Ovary (tissue), 9 donors: Measurements from ENCODE around the gene MTUS2. TPM values are rescaled to one million over a fixed set of nuclear protein-coding genes. Genes with fewer than 3 reads are reported as not detected.

Source experiments
- DNase-seq, 5 donors: peaks; one replicate each; pipeline ENCODE4 v3.0.0-alpha.2; 2019 to 2020
- H3K27ac ChIP-seq, 2 donors: fragments of 200-600 bp; one replicate each; pipeline versions ENCODE4 v1.5.1 to v1.8.0; 2019 to 2022
- H3K27me3 ChIP-seq: fragments of 200-600 bp; one replicate; pipeline ENCODE4 v1.8.0; 2022
- H3K36me3 ChIP-seq: fragments of 200-600 bp; sonication (generic); one replicate; pipeline ENCODE4 v1.5.1; 2019
- H3K4me1 ChIP-seq: one replicate; pipeline ENCODE4 v1.8.1; 2013; ENCODE audit warnings: mild to moderate bottlenecking, moderate library complexity; ENCODE audit not compliant: insufficient read depth
- H3K4me3 ChIP-seq: fragments of 200-600 bp; sonication (generic); one replicate; pipeline ENCODE4 v1.5.1; 2017
- H3K9me3 ChIP-seq, 2 donors: fragments of 200-600 bp in 1 of 2; sonication (generic) in 1 of 2; one replicate each; pipeline versions ENCODE4 v1.5.1 to v1.8.1; 2013 to 2019; ENCODE audit warnings: mild to moderate bottlenecking in 1 of 2, moderate library complexity in 1 of 2
- EP300 ChIP-seq: sonication (generic); formaldehyde crosslinking; IDR thresholded peaks from one replicate; pipeline ENCODE4 v1.6.1; 2017; ENCODE audit warnings: antibody characterized with exemption
- POLR2A ChIP-seq: fragments of 450-650 bp; IDR thresholded peaks from one replicate; pipeline ENCODE4 v1.6.1; 2017; ENCODE audit warnings: antibody characterized with exemption, mild to moderate bottlenecking, moderate library complexity
- WGBS, 3 donors: extraction: QIAGEN DNeasy Blood & Tissue Kit in 1 of 3; methylation state at CpG; one replicate each; pipeline versions ENCODE4 v1.1.5 to v1.1.7; 2013 to 2017; 5-methylcytosine and 5-hydroxymethylcytosine counted together
- intact Hi-C, 4 donors: fragments of 100-400 bp; cut with DNase I; formaldehyde crosslinking; loops; one replicate each; pipeline versions ENCODE4 v1.11.0 to v1.15.1; 2022 to 2023
- polyA plus RNA-seq, 2 donors: library from polyadenylated mRNA; stranded (reverse); fragments of 200-250 nt in 1 of 2; fragments of 350-450 nt in 1 of 2; fragmentation: Illumina TruSeq in 1 of 2; extraction: RNeasy Lipid Tissue Mini Kit (QIAGEN cat#74804) in 1 of 2; gene quantifications; one replicate each; pipeline ENCODE4 v1.2.3, GENCODE V29; 2013 to 2014
- total RNA-seq, 7 donors: library from RNA; depleted of rRNA in 2 of 7; stranded (reverse); fragments of >200 nt in 2 of 7; fragmentation: NEBNext Ultra II Directional in 3 of 7; extraction: Animal tissue kit (Norgen Biotek cat#: 25700) in 3 of 7; gene quantifications; one replicate each; pipeline versions ENCODE4 v1.1.0 to v1.2.4, GENCODE V29; 2016 to 2023
- TF ChIP-seq, protein P1 (sequence below), 3 donors: fragments of 450-650 bp in 2 of 3; fragments of 200-600 bp in 1 of 3; IDR thresholded peaks; one replicate each; pipeline versions ENCODE4 v1.5.1 to v1.8.0; 2016 to 2022; ENCODE audit warnings: antibody characterized with exemption in 3 of 3, mild to moderate bottlenecking in 1 of 3
- donor health status: DM: no; HTN: no; CAD: no; lungs with moderate emphysema.
- donor health status: DM: no; HTN: no; CAD: no.
- donor health status: Bipolar disorder and iron deficiency.
- donor health status: DM: yes; HTN: yes; CAD: no.
- donor health status: DM: no; HTN: no; CAD: no.
- donor health status: DM: yes; HTN: yes; CAD: no.

The MTUS2 gene
- total and polyA plus RNA-seq, 9 donors: 1.5 to 8.7 (median 5.4) TPM

- no peaks in the 10 kb centered on the region for H3K36me3 ChIP-seq
- H3K4me1 ChIP-seq: no peaks in the 10 kb centered on the region
- DNase-seq: no peak
- WGBS, 3 donors: 84 to 86% (median 86%) methylated on average over 8 of the region's 8 CpGs
- H3K9me3 ChIP-seq: no peaks in the 10 kb centered on the region
- H3K27ac ChIP-seq: no peak overlapping the region
- H3K27me3 ChIP-seq: no peaks in the 10 kb centered on the region
- intact Hi-C loops: no loop called here
- H3K4me3 ChIP-seq: no peak overlapping the region
- TF ChIP-seq, protein P1, sequence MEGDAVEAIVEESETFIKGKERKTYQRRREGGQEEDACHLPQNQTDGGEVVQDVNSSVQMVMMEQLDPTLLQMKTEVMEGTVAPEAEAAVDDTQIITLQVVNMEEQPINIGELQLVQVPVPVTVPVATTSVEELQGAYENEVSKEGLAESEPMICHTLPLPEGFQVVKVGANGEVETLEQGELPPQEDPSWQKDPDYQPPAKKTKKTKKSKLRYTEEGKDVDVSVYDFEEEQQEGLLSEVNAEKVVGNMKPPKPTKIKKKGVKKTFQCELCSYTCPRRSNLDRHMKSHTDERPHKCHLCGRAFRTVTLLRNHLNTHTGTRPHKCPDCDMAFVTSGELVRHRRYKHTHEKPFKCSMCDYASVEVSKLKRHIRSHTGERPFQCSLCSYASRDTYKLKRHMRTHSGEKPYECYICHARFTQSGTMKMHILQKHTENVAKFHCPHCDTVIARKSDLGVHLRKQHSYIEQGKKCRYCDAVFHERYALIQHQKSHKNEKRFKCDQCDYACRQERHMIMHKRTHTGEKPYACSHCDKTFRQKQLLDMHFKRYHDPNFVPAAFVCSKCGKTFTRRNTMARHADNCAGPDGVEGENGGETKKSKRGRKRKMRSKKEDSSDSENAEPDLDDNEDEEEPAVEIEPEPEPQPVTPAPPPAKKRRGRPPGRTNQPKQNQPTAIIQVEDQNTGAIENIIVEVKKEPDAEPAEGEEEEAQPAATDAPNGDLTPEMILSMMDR (IDR thresholded peaks at IDR 0.05): no peak
- TF ChIP-seq EP300: no peak
- no peak for TF ChIP-seq POLR2A
Measured at GRCh38 chr13:29104461-29104860, 284.3 kb downstream of the MTUS2 start.

GRCh38 chr13:29105779-29106178, 285.6 kb downstream of the MTUS2 start:
- intact Hi-C loops: no loop called here
- Histone ChIP-seq H3K4me1 (no peaks in the 10 kb centered on the region), H3K9me3 (no peaks in the 10 kb centered on the region)

DNA sequence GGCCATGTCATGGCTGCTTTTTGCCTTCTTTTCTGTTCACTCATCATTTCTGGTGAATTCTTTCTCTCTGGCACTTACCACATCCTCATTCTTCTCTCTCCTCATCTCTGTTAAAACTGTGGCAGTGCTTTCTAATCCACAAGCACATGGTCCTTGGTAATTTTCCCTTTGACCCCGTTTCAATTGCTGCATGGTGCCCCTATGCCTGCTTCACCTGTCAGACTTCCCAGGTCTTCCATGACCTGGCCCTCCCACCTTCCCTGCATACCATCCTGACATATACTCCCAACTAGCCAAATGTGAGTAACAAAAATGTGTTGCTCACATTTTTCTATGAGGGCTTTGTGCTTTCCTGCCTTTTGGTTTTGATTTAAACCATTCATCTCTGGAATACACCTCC, 286.5 kb downstream of the MTUS2 start:
- no peaks in the 10 kb centered on the region for H3K4me1 ChIP-seq
- no peak for DNase-seq
- intact Hi-C loops: no loop called here
- H3K9me3 ChIP-seq: no peaks in the 10 kb centered on the region
- H3K4me3 ChIP-seq: no peak overlapping the region
- H3K36me3 ChIP-seq: no peaks in the 10 kb centered on the region
- 23 to 29% (median 28%) methylated on average over 1 of the region's 1 CpG for WGBS, 3 donors
- no peak overlapping the region for H3K27ac ChIP-seq
- no peaks in the 10 kb centered on the region for H3K27me3 ChIP-seq
- no peak for TF ChIP-seq POLR2A
- no peak for TF ChIP-seq EP300
- TF ChIP-seq, protein P1 (IDR thresholded peaks at IDR 0.05): no peak

More at GRCh38 chr13:29105779-29106178, 285.6 kb downstream of the MTUS2 start:
- no peak overlapping the region for H3K4me3 ChIP-seq
- TF ChIP-seq EP300: no peak
- TF ChIP-seq, protein P1 (IDR thresholded peaks at IDR 0.05): no peak
- no peak for TF ChIP-seq POLR2A
- 69 to 79% (median 74%) methylated on average over 4 of the region's 4 CpGs for WGBS, 3 donors
- H3K36me3 ChIP-seq: no peaks in the 10 kb centered on the region
- no peak overlapping the region for H3K27ac ChIP-seq
- no peak for DNase-seq
- H3K27me3 ChIP-seq: no peaks in the 10 kb centered on the region

GRCh38 chr13:29108068-29108786, 288.1 kb downstream of the MTUS2 start:
- DNase-seq: no peak
- H3K4me1 ChIP-seq: no peaks in the 10 kb centered on the region
- no peaks in the 10 kb centered on the region for H3K9me3 ChIP-seq
- 11 to 18% (median 11%) methylated on average over 4 of the region's 4 CpGs for WGBS, 3 donors
- H3K27me3 ChIP-seq: no peaks in the 10 kb centered on the region
- H3K27ac ChIP-seq: no peak overlapping the region
- no peaks in the 10 kb centered on the region for H3K36me3 ChIP-seq
- H3K4me3 ChIP-seq: no peak overlapping the region
- intact Hi-C loops: no loop called here
- TF ChIP-seq, protein P1 (IDR thresholded peaks at IDR 0.05): no peak
- TF ChIP-seq POLR2A (no peak), EP300 (no peak)
